ENCODE data around the gene UBE2Q2. TPM values are rescaled to one million over a fixed set of nuclear protein-coding genes. Genes with fewer than 3 reads are reported as not detected.
"Not testable (repeated sequence)": the region's sequence is repeated elsewhere in the genome, so short reads cannot be mapped to it uniquely, and the experiment has no call there.

Gene UBE2Q2
- polyA plus RNA-seq, 2 donors = 10.9 to 12.2 TPM

GRCh38 chr15:75836959-75837334 lies 6.3 kb upstream of the UBE2Q2 start:
- Histone ChIP-seq H3K27me3 (ENCODE audit: control insufficient read depth in 1 of 2, insufficient read depth in 2 of 2, low read length in 2 of 2) (no peaks in the 10 kb centered on the region), H3K36me3 (ENCODE audit: control insufficient read depth in 2 of 2, insufficient read depth in 2 of 2, low read length in 1 of 2) (no peaks in the 10 kb centered on the region), H3K9me3 (ENCODE audit: control insufficient read depth in 2 of 2, insufficient read depth in 1 of 2, low read depth in 1 of 2, low read length in 1 of 2) (no peaks in the 10 kb centered on the region), H3K4me3 (ENCODE audit: low read depth in 1 of 2, low read length in 2 of 2) (no peak overlapping the region), H3K27ac (ENCODE audit: low read depth in 2 of 2, low read length in 1 of 2) (peak overlapping the region in 1 of 2 donors; percentile 7), H3K4me1 (ENCODE audit: control insufficient read depth in 2 of 2, insufficient read depth in 2 of 2, low read length in 1 of 2) (no peaks in the 10 kb centered on the region)
- WGBS, 2 donors = 78 to 86% methylated on average over 2 of the region's 2 CpGs

GRCh38 chr15:75840659-75841058 lies 2.6 kb upstream of the UBE2Q2 start:
- peaks cover 0 to 8% of the 10 kb centered on the region in 2 donors for H3K4me1 ChIP-seq (ENCODE audit: control insufficient read depth in 2 of 2, insufficient read depth in 2 of 2, low read length in 1 of 2)
- no peaks in the 10 kb centered on the region for H3K9me3 ChIP-seq (ENCODE audit: control insufficient read depth in 2 of 2, insufficient read depth in 1 of 2, low read depth in 1 of 2, low read length in 1 of 2)
- H3K27me3 ChIP-seq (ENCODE audit: control insufficient read depth in 1 of 2, insufficient read depth in 2 of 2, low read length in 2 of 2) = no peaks in the 10 kb centered on the region
- no peaks in the 10 kb centered on the region for H3K36me3 ChIP-seq (ENCODE audit: control insufficient read depth in 2 of 2, insufficient read depth in 2 of 2, low read length in 1 of 2)
- no peak overlapping the region for H3K4me3 ChIP-seq (ENCODE audit: low read depth in 1 of 2, low read length in 2 of 2)
- H3K27ac ChIP-seq (ENCODE audit: low read depth in 2 of 2, low read length in 1 of 2) = no peak overlapping the region

GRCh38 chr15:75841626-75842025 lies 1.6 kb upstream of the UBE2Q2 start:
- H3K4me1 ChIP-seq (ENCODE audit: control insufficient read depth in 2 of 2, insufficient read depth in 2 of 2, low read length in 1 of 2) = peaks cover 0 to 8% of the 10 kb centered on the region in 2 donors
- H3K9me3 ChIP-seq (ENCODE audit: control insufficient read depth in 2 of 2, insufficient read depth in 1 of 2, low read depth in 1 of 2, low read length in 1 of 2) = no peaks in the 10 kb centered on the region
- peak overlapping the region in 1 of 2 donors; percentile 9 for H3K27ac ChIP-seq (ENCODE audit: low read depth in 2 of 2, low read length in 1 of 2)
- H3K4me3 ChIP-seq (ENCODE audit: low read depth in 1 of 2, low read length in 2 of 2) = no peak overlapping the region
- H3K36me3 ChIP-seq (ENCODE audit: control insufficient read depth in 2 of 2, insufficient read depth in 2 of 2, low read length in 1 of 2) = no peaks in the 10 kb centered on the region
- no peaks in the 10 kb centered on the region for H3K27me3 ChIP-seq (ENCODE audit: control insufficient read depth in 1 of 2, insufficient read depth in 2 of 2, low read length in 2 of 2)

- 0% methylated on average over 60 to 77 of the region's 77 CpGs for WGBS, 2 donors
- Histone ChIP-seq H3K4me3 (ENCODE audit: low read depth in 1 of 2, low read length in 2 of 2) (peak overlapping the region; percentile 80 to 95), H3K4me1 (ENCODE audit: control insufficient read depth in 2 of 2, insufficient read depth in 2 of 2, low read length in 1 of 2) (peaks cover 0 to 8% of the 10 kb centered on the region in 2 donors), H3K27ac (ENCODE audit: low read depth in 2 of 2, low read length in 1 of 2) (peak overlapping the region; percentile 82 to 93), H3K9me3 (ENCODE audit: control insufficient read depth in 2 of 2, insufficient read depth in 1 of 2, low read depth in 1 of 2, low read length in 1 of 2) (no peaks in the 10 kb centered on the region), H3K27me3 (ENCODE audit: control insufficient read depth in 1 of 2, insufficient read depth in 2 of 2, low read length in 2 of 2) (no peaks in the 10 kb centered on the region), H3K36me3 (ENCODE audit: control insufficient read depth in 2 of 2, insufficient read depth in 2 of 2, low read length in 1 of 2) (no peaks in the 10 kb centered on the region)
Measured at GRCh38 chr15:75843678-75844581, 683 bp downstream of the UBE2Q2 start.

- H3K4me3 ChIP-seq (ENCODE audit: low read depth in 1 of 2, low read length in 2 of 2) = peak overlapping the region; percentile 80 to 95
- H3K36me3 ChIP-seq (ENCODE audit: control insufficient read depth in 2 of 2, insufficient read depth in 2 of 2, low read length in 1 of 2) = no peaks in the 10 kb centered on the region
- no peaks in the 10 kb centered on the region for H3K9me3 ChIP-seq (ENCODE audit: control insufficient read depth in 2 of 2, insufficient read depth in 1 of 2, low read depth in 1 of 2, low read length in 1 of 2)
- no peak overlapping the region for H3K27ac ChIP-seq (ENCODE audit: low read depth in 2 of 2, low read length in 1 of 2)
- no peaks in the 10 kb centered on the region for H3K27me3 ChIP-seq (ENCODE audit: control insufficient read depth in 1 of 2, insufficient read depth in 2 of 2, low read length in 2 of 2)
- H3K4me1 ChIP-seq (ENCODE audit: control insufficient read depth in 2 of 2, insufficient read depth in 2 of 2, low read length in 1 of 2) = peaks cover 0 to 8% of the 10 kb centered on the region in 2 donors
- WGBS, 2 donors = 38 to 42% methylated on average over 13 of the region's 13 CpGs
Measured at GRCh38 chr15:75844629-75845335, 1.5 kb downstream of the UBE2Q2 start.

- 91 to 92% methylated on average over 1 of the region's 1 CpG for WGBS, 2 donors
- Histone ChIP-seq H3K27ac (ENCODE audit: low read depth in 2 of 2, low read length in 1 of 2) (no peak overlapping the region), H3K36me3 (ENCODE audit: control insufficient read depth in 2 of 2, insufficient read depth in 2 of 2, low read length in 1 of 2) (no peaks in the 10 kb centered on the region), H3K4me1 (ENCODE audit: control insufficient read depth in 2 of 2, insufficient read depth in 2 of 2, low read length in 1 of 2) (peaks cover 0 to 8% of the 10 kb centered on the region in 2 donors), H3K4me3 (ENCODE audit: low read depth in 1 of 2, low read length in 2 of 2) (no peak overlapping the region), H3K27me3 (ENCODE audit: control insufficient read depth in 1 of 2, insufficient read depth in 2 of 2, low read length in 2 of 2) (no peaks in the 10 kb centered on the region), H3K9me3 (ENCODE audit: control insufficient read depth in 2 of 2, insufficient read depth in 1 of 2, low read depth in 1 of 2, low read length in 1 of 2) (no peaks in the 10 kb centered on the region)
Measured at GRCh38 chr15:75849167-75849566, 5.9 kb downstream of the UBE2Q2 start.

- H3K4me1 ChIP-seq (ENCODE audit: control insufficient read depth in 2 of 2, insufficient read depth in 2 of 2, low read length in 1 of 2) = no peaks in the 10 kb centered on the region
- no peaks in the 10 kb centered on the region for H3K27me3 ChIP-seq (ENCODE audit: control insufficient read depth in 1 of 2, insufficient read depth in 2 of 2, low read length in 2 of 2)
- no peak overlapping the region for H3K4me3 ChIP-seq (ENCODE audit: low read depth in 1 of 2, low read length in 2 of 2)
- WGBS, 2 donors = 90 to 93% methylated on average over 2 of the region's 2 CpGs
- H3K36me3 ChIP-seq (ENCODE audit: control insufficient read depth in 2 of 2, insufficient read depth in 2 of 2, low read length in 1 of 2) = no peaks in the 10 kb centered on the region
- no peaks in the 10 kb centered on the region for H3K9me3 ChIP-seq (ENCODE audit: control insufficient read depth in 2 of 2, insufficient read depth in 1 of 2, low read depth in 1 of 2, low read length in 1 of 2)
- no peak overlapping the region for H3K27ac ChIP-seq (ENCODE audit: low read depth in 2 of 2, low read length in 1 of 2)
Measured at GRCh38 chr15:75850708-75851107, 7.5 kb downstream of the UBE2Q2 start.

- not testable (repeated sequence) for H3K27ac ChIP-seq (ENCODE audit: low read depth in 2 of 2, low read length in 1 of 2); H3K4me1 ChIP-seq (ENCODE audit: control insufficient read depth in 2 of 2, insufficient read depth in 2 of 2, low read length in 1 of 2); H3K27me3 ChIP-seq (ENCODE audit: control insufficient read depth in 1 of 2, insufficient read depth in 2 of 2, low read length in 2 of 2); H3K4me3 ChIP-seq (ENCODE audit: low read depth in 1 of 2, low read length in 2 of 2); H3K36me3 ChIP-seq (ENCODE audit: control insufficient read depth in 2 of 2, insufficient read depth in 2 of 2, low read length in 1 of 2); H3K9me3 ChIP-seq (ENCODE audit: control insufficient read depth in 2 of 2, insufficient read depth in 1 of 2, low read depth in 1 of 2, low read length in 1 of 2)
- WGBS, 2 donors = 92 to 93% methylated on average over 4 of the region's 4 CpGs
Measured at GRCh38 chr15:75851566-75851965, 8.3 kb downstream of the UBE2Q2 start.

GRCh38 chr15:75857886-75858285 lies 14.6 kb downstream of the UBE2Q2 start:
- H3K36me3 ChIP-seq (ENCODE audit: control insufficient read depth in 2 of 2, insufficient read depth in 2 of 2, low read length in 1 of 2) = no peaks in the 10 kb centered on the region
- H3K9me3 ChIP-seq (ENCODE audit: control insufficient read depth in 2 of 2, insufficient read depth in 1 of 2, low read depth in 1 of 2, low read length in 1 of 2) = no peaks in the 10 kb centered on the region
- no peaks in the 10 kb centered on the region for H3K27me3 ChIP-seq (ENCODE audit: control insufficient read depth in 1 of 2, insufficient read depth in 2 of 2, low read length in 2 of 2)
- H3K4me3 ChIP-seq (ENCODE audit: low read depth in 1 of 2, low read length in 2 of 2) = no peak overlapping the region
- no peaks in the 10 kb centered on the region for H3K4me1 ChIP-seq (ENCODE audit: control insufficient read depth in 2 of 2, insufficient read depth in 2 of 2, low read length in 1 of 2)
- no peak overlapping the region for H3K27ac ChIP-seq (ENCODE audit: low read depth in 2 of 2, low read length in 1 of 2)

Data from esophagus (tissue), 2 donors.